AG04450 (cell line): ENCODE measurements around the gene ARHGAP26. TPM values are rescaled to one million over a fixed set of nuclear protein-coding genes. Genes with fewer than 3 reads are reported as not detected.
A peak's percentile ranks its signal among the peaks of the same experiment; 100 is the strongest.

Source experiments
- CTCF ChIA-PET: fragments of 300-600, 350-600 bp; formaldehyde crosslinking; extraction: SDS; loops from one replicate; lab custom pipeline; 2022; ENCODE audit warnings: antibody characterized with exemption, inconsistent platforms; lab: Charles Lee
- POLR2A ChIA-PET: fragments of 350-600 bp; formaldehyde crosslinking; extraction: SDS; loops from one replicate; lab custom pipeline; 2021; ENCODE audit warnings: antibody characterized with exemption, inconsistent platforms; lab: Yijun Ruan, JAX
- DNase-seq: peaks from one replicate; pipeline ENCODE4 v3.0.0-alpha.2; 2011; ENCODE audit warnings: low read depth, low spot score
- H3K27ac ChIP-seq: one replicate; pipeline ENCODE4 v1.5.1; 2012; ENCODE audit warnings: low read depth, low read length, control low read depth
- H3K27me3 ChIP-seq: one replicate; pipeline ENCODE4 v1.6.0; 2012; ENCODE audit warnings: low read length; ENCODE audit not compliant: control insufficient read depth, insufficient read depth
- H3K4me3 ChIP-seq: 2 replicates; pipeline ENCODE4 v1.5.1; 2011; ENCODE audit warnings: mild to moderate bottlenecking, low read depth, low read length, control low read depth
- H3K9me3 ChIP-seq: 2 replicates; pipeline ENCODE4 v1.5.1; 2012; ENCODE audit warnings: low read length; ENCODE audit not compliant: control insufficient read depth, insufficient read depth
- polyA plus RNA-seq: library from polyadenylated mRNA; depleted of rRNA; stranded (reverse); fragments of >200 nt; gene quantifications from 2 replicates; pipeline ENCODE4 v1.2.3, GENCODE V29; 2011
- TF ChIP-seq, protein P1 (sequence below): IDR thresholded peaks from 2 replicates; pipeline ENCODE4 v1.5.1; 2011; ENCODE audit warnings: low read depth, low read length, control low read depth, inconsistent platforms

The ARHGAP26 gene
- polyA plus RNA-seq, 1 experiment: 0.56 TPM

DNA sequence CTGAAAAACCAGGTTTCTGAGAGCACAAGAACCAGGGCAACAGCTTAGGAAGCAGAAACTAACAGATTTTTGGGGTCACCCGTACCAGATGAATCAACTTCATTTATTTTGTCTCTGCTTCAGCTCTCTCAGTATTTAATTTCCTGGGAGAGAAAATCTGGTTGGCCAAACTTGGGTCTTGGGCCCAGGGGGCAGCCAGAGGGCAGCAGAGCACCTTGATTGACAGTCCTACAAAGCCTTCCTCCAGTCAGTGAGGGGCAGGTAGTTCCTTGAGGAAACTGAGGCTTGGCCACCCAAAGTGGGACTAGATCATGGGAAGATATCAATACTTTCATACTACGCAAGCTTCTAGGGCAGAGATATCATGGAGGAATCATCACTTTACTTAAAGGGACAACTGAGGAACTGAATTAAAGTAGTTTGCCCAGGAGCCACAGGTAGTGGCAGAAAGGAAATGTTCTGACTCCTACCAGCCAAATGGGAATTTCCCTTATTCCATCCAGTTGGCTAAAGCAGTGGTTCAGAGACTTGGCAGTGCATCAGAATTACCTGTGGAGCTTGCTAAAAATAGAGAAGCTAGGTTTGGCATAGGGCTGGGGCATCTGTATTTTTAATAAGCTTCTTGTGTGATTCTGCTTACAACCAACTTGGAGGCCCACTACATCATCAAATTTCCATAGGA, 21.5 kb upstream of the ARHGAP26 start:
- no peaks in the 10 kb centered on the region for H3K9me3 ChIP-seq
- CTCF ChIA-PET: interaction anchor here (0.9 to 3.4 kb wide), 4 partner anchors 31 to 140 kb away, joined by 4 to 22 read pairs (median 7); no protein-coding TSS in a partner anchor
- no peak overlapping the region for H3K4me3 ChIP-seq
- H3K27ac ChIP-seq: no peak overlapping the region
- no peaks in the 10 kb centered on the region for H3K27me3 ChIP-seq
- DNase-seq: no peak
- TF ChIP-seq, protein P1, sequence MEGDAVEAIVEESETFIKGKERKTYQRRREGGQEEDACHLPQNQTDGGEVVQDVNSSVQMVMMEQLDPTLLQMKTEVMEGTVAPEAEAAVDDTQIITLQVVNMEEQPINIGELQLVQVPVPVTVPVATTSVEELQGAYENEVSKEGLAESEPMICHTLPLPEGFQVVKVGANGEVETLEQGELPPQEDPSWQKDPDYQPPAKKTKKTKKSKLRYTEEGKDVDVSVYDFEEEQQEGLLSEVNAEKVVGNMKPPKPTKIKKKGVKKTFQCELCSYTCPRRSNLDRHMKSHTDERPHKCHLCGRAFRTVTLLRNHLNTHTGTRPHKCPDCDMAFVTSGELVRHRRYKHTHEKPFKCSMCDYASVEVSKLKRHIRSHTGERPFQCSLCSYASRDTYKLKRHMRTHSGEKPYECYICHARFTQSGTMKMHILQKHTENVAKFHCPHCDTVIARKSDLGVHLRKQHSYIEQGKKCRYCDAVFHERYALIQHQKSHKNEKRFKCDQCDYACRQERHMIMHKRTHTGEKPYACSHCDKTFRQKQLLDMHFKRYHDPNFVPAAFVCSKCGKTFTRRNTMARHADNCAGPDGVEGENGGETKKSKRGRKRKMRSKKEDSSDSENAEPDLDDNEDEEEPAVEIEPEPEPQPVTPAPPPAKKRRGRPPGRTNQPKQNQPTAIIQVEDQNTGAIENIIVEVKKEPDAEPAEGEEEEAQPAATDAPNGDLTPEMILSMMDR: peak; percentile 19; the same call in 1 of the 2 replicates
- POLR2A ChIA-PET: interaction anchor here (0.7 kb wide), 1 partner anchor 898 kb away, joined by 3 read pairs; no protein-coding TSS in a partner anchor

DNA sequence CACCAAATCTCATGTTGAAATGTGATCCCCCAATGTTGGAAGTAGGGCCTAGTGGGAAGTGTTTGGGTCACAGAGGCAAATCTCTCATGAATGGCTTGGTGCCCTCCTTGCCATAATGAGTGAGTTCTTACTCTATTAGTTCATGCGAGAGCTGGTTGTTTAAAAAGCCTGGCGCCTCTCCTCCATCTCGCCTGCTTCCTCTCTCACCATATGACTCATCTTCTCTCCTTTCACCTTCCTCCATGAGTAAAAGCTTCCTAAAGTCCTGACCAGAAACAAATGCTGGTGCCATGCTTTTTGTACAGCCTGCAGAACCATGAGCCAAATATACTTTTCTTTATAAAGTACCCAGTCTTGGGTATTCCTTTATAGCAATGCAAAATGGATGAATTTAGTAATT, 20.9 kb upstream of the ARHGAP26 start:
- H3K27ac ChIP-seq: no peak overlapping the region
- no peaks in the 10 kb centered on the region for H3K27me3 ChIP-seq
- ChIA-PET POLR2A (interaction anchor here (0.6 to 0.7 kb wide), 2 partner anchors 313 to 897 kb away, joined by 3 read pairs; no protein-coding TSS in a partner anchor), CTCF (interaction anchor here (0.9 to 3.4 kb wide), 4 partner anchors 36 to 139 kb away, joined by 5 to 22 read pairs (median 8); no protein-coding TSS in a partner anchor)
- no peak overlapping the region for H3K4me3 ChIP-seq
- TF ChIP-seq, protein P1: no peak
- peak; percentile 20 for DNase-seq
- no peaks in the 10 kb centered on the region for H3K9me3 ChIP-seq

DNA sequence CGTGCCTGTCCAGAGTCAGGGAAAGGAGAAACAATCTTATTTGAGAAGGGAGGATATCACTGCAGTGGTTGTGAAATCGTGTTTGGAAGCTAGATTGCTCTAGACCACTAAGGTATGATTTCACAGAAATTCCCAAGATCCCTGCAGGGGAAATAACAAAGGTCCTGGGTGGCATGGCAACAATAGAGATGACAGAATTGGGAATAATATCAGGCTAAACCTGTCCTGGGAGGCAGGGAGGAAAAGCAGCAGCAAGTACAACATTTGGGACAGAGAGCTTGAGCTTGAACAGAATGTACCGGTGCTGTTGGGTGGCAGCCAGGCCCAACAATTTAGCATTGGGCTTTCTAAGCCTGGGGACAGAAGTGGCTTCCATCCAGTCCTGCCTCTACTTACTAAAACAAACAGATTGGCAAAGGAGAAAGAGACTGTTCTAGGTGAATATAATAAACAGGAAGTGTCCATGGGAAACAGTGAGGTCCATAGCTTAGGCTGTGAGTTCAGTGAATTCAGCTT, 17.0 kb upstream of the ARHGAP26 start:
- DNase-seq: no peak
- TF ChIP-seq, protein P1: no peak
- no peak overlapping the region for H3K27ac ChIP-seq
- H3K9me3 ChIP-seq: no peaks in the 10 kb centered on the region
- H3K27me3 ChIP-seq: peaks cover 4% of the 10 kb centered on the region
- no peak overlapping the region for H3K4me3 ChIP-seq
- POLR2A ChIA-PET: no interaction called here
- CTCF ChIA-PET: interaction anchor here (0.6 to 2.7 kb wide), 7 partner anchors 16 to 128 kb away, joined by 3 to 19 read pairs (median 6); partner anchors contain the start of gene ARHGAP26

DNA sequence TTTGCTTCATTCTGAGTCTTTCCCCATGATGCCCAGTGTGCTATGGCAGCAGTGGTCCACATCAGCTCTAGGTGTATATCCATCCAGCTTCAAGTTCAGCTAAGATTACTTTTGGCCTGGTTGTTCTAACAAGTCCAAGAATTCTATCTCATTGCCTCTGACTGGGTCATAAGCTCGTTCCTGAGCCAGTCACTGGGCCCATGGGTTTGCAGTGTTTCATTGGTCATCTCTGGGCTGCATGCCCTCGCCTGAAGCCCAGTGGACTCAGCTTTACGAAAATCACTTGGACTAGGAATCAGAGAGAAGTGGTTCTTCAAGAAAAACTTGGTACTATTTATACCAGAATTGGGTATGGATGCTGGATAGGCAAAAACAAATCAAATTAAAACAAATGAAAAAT, 16.1 kb upstream of the ARHGAP26 start:
- H3K27ac ChIP-seq: no peak overlapping the region
- H3K27me3 ChIP-seq: peaks cover 4% of the 10 kb centered on the region
- ChIA-PET CTCF (interaction anchor here (0.9 to 2.7 kb wide), 7 partner anchors 15 to 127 kb away, joined by 3 to 19 read pairs (median 6); partner anchors contain the start of gene ARHGAP26), POLR2A (no interaction called here)
- DNase-seq: no peak
- no peak overlapping the region for H3K4me3 ChIP-seq
- no peaks in the 10 kb centered on the region for H3K9me3 ChIP-seq
- TF ChIP-seq, protein P1: no peak

DNA sequence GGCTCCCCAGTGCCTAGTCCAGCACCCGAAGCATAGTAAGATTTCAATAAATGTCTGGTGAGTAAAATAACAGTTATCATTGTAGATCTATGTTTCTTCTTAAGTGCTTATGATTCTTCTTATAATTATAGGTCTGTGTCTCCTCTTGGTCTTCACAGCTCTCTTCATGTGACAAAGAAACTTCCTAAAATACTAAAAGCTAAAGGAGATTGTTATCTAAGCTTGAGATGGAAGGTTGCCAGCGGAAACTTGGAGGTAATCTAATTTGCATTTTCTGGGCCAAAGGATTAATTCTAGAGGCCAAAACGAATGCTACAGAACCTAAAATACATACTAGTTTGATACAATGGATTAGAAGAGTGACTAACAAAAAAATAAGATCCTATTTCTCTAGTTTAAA, 13.6 kb upstream of the ARHGAP26 start:
- H3K4me3 ChIP-seq: no peak overlapping the region
- no peak for DNase-seq
- TF ChIP-seq, protein P1: no peak
- H3K27me3 ChIP-seq: peaks cover 12% of the 10 kb centered on the region
- POLR2A ChIA-PET: no interaction called here
- CTCF ChIA-PET: interaction anchor here (0.8 kb wide), 1 partner anchor 13 kb away, joined by 4 read pairs; no protein-coding TSS in a partner anchor
- H3K27ac ChIP-seq: no peak overlapping the region
- no peaks in the 10 kb centered on the region for H3K9me3 ChIP-seq
